Measurements from ENCODE around the gene SCAMP4. TPM values are rescaled to one million over a fixed set of nuclear protein-coding genes. Genes with fewer than 3 reads are reported as not detected.
"Not testable (repeated sequence)": the region's sequence is repeated elsewhere in the genome, so short reads cannot be mapped to it uniquely, and the experiment has no call there.

SCAMP4 gene
- total RNA-seq, 1 experiment from 2014 or later: 69.8 TPM

DNA sequence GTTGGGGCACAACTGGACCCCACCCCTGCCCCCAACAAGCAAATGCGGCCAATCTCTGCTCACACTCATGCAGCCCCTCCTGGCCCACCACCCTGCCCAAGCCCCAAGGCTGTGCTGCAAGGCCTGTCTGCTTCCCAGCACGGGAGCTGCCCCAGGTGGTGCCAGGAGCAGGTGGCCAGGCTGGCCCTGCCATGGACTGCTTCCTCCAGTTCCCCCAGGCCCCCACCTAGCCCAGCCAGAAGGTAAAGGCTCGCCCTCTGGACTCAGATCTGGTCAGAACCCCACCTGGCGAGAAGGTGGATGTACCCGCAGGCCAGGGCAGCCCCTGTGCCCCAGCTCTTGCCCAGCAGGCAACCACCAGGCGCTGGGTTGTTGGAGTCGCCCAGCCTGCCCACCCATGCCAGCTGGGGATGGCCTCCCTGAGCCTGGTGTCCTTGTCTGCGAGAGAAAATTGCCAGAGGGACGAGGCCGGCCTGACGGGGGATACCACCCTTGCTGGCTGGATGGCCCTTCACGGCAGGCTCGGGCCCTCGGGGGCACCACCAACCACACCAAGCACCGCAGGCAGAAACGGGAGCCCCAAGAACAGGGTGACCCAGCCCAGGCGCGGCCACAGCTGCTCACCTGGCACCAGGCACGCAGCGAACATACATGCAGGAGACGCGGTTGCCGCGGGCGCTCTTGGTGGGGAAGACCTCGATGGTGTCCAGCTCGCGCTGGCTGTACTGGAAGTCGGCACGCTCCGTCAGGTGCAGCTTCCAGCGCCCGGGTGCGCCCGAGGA lies 24.4 kb upstream of the SCAMP4 start:
- Histone ChIP-seq H3K9me3 (ENCODE audit: insufficient read depth, low read depth) (no peaks in the 10 kb centered on the region), H3K36me3 (ENCODE audit: low read depth) (no peaks in the 10 kb centered on the region), H2AFZ (no peak overlapping the region), H3K27me3 (ENCODE audit: insufficient read depth, low read depth) (no peaks in the 10 kb centered on the region), H3K4me3 (no peak overlapping the region), H3F3A (ENCODE audit: insufficient read depth, low read depth) (no peaks in the 10 kb centered on the region), H3K27ac (no peak overlapping the region), H3K4me1 (replicated peaks; ENCODE audit: insufficient read depth) (peaks cover 6% of the 10 kb centered on the region; the same call in 1 of the 2 replicates), H3K79me2 (ENCODE audit: low read depth) (peaks cover 33% of the 10 kb centered on the region), H3K9me2 (ENCODE audit: insufficient read depth) (no peaks in the 10 kb centered on the region), H4K20me1 (ENCODE audit: insufficient read depth) (peaks cover 8% of the 10 kb centered on the region; the same call in 1 of the 2 replicates), H3K4me2 (no peak overlapping the region)
- TF ChIP-seq, protein P1, sequence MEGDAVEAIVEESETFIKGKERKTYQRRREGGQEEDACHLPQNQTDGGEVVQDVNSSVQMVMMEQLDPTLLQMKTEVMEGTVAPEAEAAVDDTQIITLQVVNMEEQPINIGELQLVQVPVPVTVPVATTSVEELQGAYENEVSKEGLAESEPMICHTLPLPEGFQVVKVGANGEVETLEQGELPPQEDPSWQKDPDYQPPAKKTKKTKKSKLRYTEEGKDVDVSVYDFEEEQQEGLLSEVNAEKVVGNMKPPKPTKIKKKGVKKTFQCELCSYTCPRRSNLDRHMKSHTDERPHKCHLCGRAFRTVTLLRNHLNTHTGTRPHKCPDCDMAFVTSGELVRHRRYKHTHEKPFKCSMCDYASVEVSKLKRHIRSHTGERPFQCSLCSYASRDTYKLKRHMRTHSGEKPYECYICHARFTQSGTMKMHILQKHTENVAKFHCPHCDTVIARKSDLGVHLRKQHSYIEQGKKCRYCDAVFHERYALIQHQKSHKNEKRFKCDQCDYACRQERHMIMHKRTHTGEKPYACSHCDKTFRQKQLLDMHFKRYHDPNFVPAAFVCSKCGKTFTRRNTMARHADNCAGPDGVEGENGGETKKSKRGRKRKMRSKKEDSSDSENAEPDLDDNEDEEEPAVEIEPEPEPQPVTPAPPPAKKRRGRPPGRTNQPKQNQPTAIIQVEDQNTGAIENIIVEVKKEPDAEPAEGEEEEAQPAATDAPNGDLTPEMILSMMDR (conservative IDR thresholded peaks at IDR 0.05): no peak
- no peak for TF ChIP-seq EZH2 (IDR thresholded peaks at IDR 0.05; ENCODE audit: low read depth)
- ChIA-PET POLR2A (ENCODE audit: unreplicated experiment) (no interaction called here), CTCF (no interaction called here)
- intact Hi-C loops (cut with micrococcal nuclease; ENCODE audit: unreplicated experiment): no loop called here
- no peak for DNase-seq
- BruUV-seq (replicated peaks): no TSS peak

DNA sequence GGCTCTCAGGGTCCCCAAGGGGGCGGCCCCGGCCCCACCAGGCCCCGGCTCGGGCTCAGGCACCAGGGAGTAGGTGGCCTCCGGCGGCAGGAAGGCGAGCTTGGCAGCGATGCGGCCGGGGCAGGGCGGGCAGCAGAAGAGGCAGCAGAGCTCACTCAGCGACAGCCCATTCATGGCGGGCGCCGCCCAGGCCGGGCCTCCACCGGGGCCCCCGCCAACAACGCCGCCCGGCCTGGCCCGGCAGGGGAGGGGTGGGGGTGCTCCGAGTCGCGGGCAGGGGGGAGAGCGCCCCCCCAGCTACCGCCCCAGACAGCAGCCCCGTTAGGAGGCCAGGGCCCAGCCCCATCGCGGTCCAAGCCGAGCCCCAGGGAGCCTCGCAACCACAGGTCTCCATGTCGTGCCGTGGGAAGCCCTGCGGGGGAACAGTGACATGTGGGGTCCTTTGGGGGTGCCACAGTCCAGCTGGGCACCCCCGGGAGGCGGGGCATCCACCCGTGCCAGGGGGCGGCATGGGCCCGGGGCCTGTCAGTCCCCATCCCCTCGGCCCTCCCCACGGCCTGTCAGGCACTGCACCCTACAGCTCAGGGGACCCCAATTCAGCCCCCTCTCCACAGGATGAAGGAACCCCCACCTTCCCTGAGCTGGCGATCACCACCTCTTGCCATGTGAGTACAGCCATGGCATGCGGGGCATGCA lies 23.7 kb upstream of the SCAMP4 start:
- H3K4me3 ChIP-seq; H3K4me1 ChIP-seq (replicated peaks; ENCODE audit: insufficient read depth); H3K4me2 ChIP-seq; intact Hi-C loops (cut with micrococcal nuclease; ENCODE audit: unreplicated experiment); H3K27ac ChIP-seq; POLR2A ChIA-PET (ENCODE audit: unreplicated experiment); H3F3A ChIP-seq (ENCODE audit: insufficient read depth, low read depth); H3K36me3 ChIP-seq (ENCODE audit: low read depth); H3K9me2 ChIP-seq (ENCODE audit: insufficient read depth); H2AFZ ChIP-seq; H3K9me3 ChIP-seq (ENCODE audit: insufficient read depth, low read depth); H4K20me1 ChIP-seq (ENCODE audit: insufficient read depth); CTCF ChIA-PET; H3K27me3 ChIP-seq (ENCODE audit: insufficient read depth, low read depth); BruUV-seq (replicated peaks); DNase-seq: not testable (repeated sequence)
- peaks cover 31% of the 10 kb centered on the region for H3K79me2 ChIP-seq (ENCODE audit: low read depth)

DNA sequence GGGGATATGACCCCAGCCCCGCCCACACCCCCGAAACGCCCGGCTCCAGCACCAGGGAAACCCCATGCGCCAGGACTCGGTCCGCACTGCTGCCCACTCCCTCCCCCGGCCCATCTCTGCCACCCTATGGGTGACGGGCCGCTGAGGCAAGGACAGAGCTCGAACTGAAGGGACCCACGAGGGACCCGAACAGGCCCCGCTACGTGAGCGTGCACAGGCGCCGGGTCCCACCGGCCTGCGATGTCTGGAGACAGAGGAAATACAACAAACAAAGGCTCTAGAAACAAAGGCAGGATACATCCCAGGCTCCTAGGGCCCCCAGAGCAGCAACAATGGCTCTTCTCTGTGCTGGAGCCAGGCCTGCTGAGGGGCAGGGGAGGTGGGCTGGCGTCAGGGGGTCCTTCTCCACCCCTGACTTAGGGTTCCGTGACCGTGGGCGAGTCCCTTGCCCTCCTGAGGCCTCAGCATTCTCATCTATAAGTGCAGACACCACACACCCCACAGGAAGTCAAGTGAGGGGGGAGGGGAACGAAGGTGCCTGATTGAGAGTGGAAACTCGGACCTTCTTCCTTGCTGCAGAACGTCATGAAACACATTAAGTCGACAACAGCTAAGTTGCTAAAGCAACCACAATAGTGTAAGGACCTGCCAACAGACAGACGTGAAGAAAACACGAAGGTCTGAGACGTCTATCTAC lies 23.0 kb upstream of the SCAMP4 start:
- ChIA-PET CTCF (no interaction called here), POLR2A (ENCODE audit: unreplicated experiment) (no interaction called here)
- Histone ChIP-seq H3K9me2 (ENCODE audit: insufficient read depth) (no peaks in the 10 kb centered on the region), H3K4me3 (no peak overlapping the region), H3K9me3 (ENCODE audit: insufficient read depth, low read depth) (no peaks in the 10 kb centered on the region), H3K27ac (no peak overlapping the region), H2AFZ (no peak overlapping the region), H3K36me3 (ENCODE audit: low read depth) (no peaks in the 10 kb centered on the region), H3K27me3 (ENCODE audit: insufficient read depth, low read depth) (no peaks in the 10 kb centered on the region), H3K4me1 (replicated peaks; ENCODE audit: insufficient read depth) (peaks cover 6% of the 10 kb centered on the region; the same call in 1 of the 2 replicates), H3K79me2 (ENCODE audit: low read depth) (peaks cover 31% of the 10 kb centered on the region), H4K20me1 (ENCODE audit: insufficient read depth) (peaks cover 8% of the 10 kb centered on the region; the same call in 1 of the 2 replicates), H3K4me2 (no peak overlapping the region), H3F3A (ENCODE audit: insufficient read depth, low read depth) (no peaks in the 10 kb centered on the region)
- intact Hi-C loops (cut with micrococcal nuclease; ENCODE audit: unreplicated experiment): no loop called here
- DNase-seq: no peak
- no TSS peak for BruUV-seq (replicated peaks)
- TF ChIP-seq, protein P1 (conservative IDR thresholded peaks at IDR 0.05): no peak
- no peak for TF ChIP-seq EZH2 (IDR thresholded peaks at IDR 0.05; ENCODE audit: low read depth)
